ENCODE results near the gene ITGB1. TPM values are rescaled to one million over a fixed set of nuclear protein-coding genes. Genes with fewer than 3 reads are reported as not detected.

Gene ITGB1
- total RNA-seq, 1 experiment from 2014 or later, result 317 TPM

GRCh38 chr10:32962521-32962920 is 4.5 kb upstream of the ITGB1 start (continued):
- no peak for TF ChIP-seq GABPB1 (CRISPR knock-in tag; IDR thresholded peaks at IDR 0.05)
- TF ChIP-seq KAT7 (CRISPR knock-in tag; IDR thresholded peaks at IDR 0.05; ENCODE audit: borderline replicate concordance), result no peak
- TF ChIP-seq FOXP4 (CRISPR knock-in tag; IDR thresholded peaks at IDR 0.05), result no peak

GRCh38 chr10:32961895-32962369 is 3.9 kb upstream of the ITGB1 start:
- Mint-ChIP-seq H3K36me3 (no peaks in the 10 kb centered on the region), H3K9me3 (peaks cover 4% of the 10 kb centered on the region), H3K27ac (peak overlapping the region; percentile 96), H3K4me1 (peaks cover 53% of the 10 kb centered on the region), H3K27me3 (ENCODE audit: low read depth) (no peaks in the 10 kb centered on the region), H3K4me3 (peak overlapping the region; percentile 45)
- CTCF ChIA-PET, result interaction anchor here (0.9 to 1.3 kb wide), 3 partner anchors 44 to 105 kb away, joined by 3 to 6 read pairs (median 4); no protein-coding TSS in a partner anchor
- ATAC-seq (peak; percentile 14), DNase-seq (ENCODE audit: low spot score) (no peak)
- no peak for TF ChIP-seq ERG (CRISPR knock-in tag; IDR thresholded peaks at IDR 0.05)
- 0 out of 2 replicates have a peak, but pooled peaks have one; percentile 23 for TF ChIP-seq ETV6 (CRISPR knock-in tag; IDR thresholded peaks at IDR 0.05)
- TF ChIP-seq NR3C1 (CRISPR knock-in tag; conservative IDR thresholded peaks at IDR 0.05; ENCODE audit: low read depth), result no peak
- TF ChIP-seq E2F1 (CRISPR knock-in tag; IDR thresholded peaks at IDR 0.05), result no peak
- POLR2A ChIA-PET, result interaction anchor here (1.0 kb wide), 1 partner anchor 18 kb away, joined by 6 read pairs; no protein-coding TSS in a partner anchor

- CTCF ChIA-PET, result interaction anchor here (0.9 to 1.3 kb wide), 3 partner anchors 45 to 105 kb away, joined by 3 to 6 read pairs (median 4); no protein-coding TSS in a partner anchor
- H3K4me3 Mint-ChIP-seq, result peak overlapping the region; percentile 17; the same call in 1 of the 2 replicates
- POLR2A ChIA-PET, result interaction anchor here (1.0 kb wide), 1 partner anchor 19 kb away, joined by 6 read pairs; no protein-coding TSS in a partner anchor
These were observed 3.4 kb upstream of the ITGB1 start for GRCh38 chr10:32961343-32961894.

More at GRCh38 chr10:32961343-32961894, 3.4 kb upstream of the ITGB1 start:
- DNase-seq (ENCODE audit: low spot score) (no peak), ATAC-seq (no peak)
- H3K27me3 Mint-ChIP-seq (ENCODE audit: low read depth), result no peaks in the 10 kb centered on the region
- H3K27ac Mint-ChIP-seq, result peak overlapping the region; percentile 96
- TF ChIP-seq TEAD1 (CRISPR knock-in tag; IDR thresholded peaks at IDR 0.05) (no peak), NR3C1 (CRISPR knock-in tag; conservative IDR thresholded peaks at IDR 0.05; ENCODE audit: low read depth) (no peak), TCF7 (CRISPR knock-in tag; IDR thresholded peaks at IDR 0.05; ENCODE audit: low read depth) (no peak), GRHL2 (CRISPR knock-in tag; IDR thresholded peaks at IDR 0.05; ENCODE audit: insufficient replicate concordance, severe bottlenecking) (no peak), ARID4B (CRISPR knock-in tag; IDR thresholded peaks at IDR 0.05; ENCODE audit: borderline replicate concordance) (no peak), ZNF121 (CRISPR knock-in tag; IDR thresholded peaks at IDR 0.05) (peak; percentile 99)
- peaks cover 2% of the 10 kb centered on the region; the same call in 1 of the 2 replicates for H3K9me3 Mint-ChIP-seq
- peaks cover 56% of the 10 kb centered on the region for H3K4me1 Mint-ChIP-seq
- H3K36me3 Mint-ChIP-seq, result no peaks in the 10 kb centered on the region

All from WTC11 (cell line).